ENCODE data around the gene ARHGAP6.
A peak's percentile ranks its signal among the peaks of the same experiment; 100 is the strongest.
"Not testable (repeated sequence)": the region's sequence is repeated elsewhere in the genome, so short reads cannot be mapped to it uniquely, and the experiment has no call there.

ARHGAP6 gene

GRCh38 chrX:11159149-11159548 is 506.6 kb downstream of the ARHGAP6 start:
- no peak for DNase-seq (ENCODE audit: low read depth)

- no peak for DNase-seq (ENCODE audit: low read depth)
Observed at GRCh38 chrX:11151799-11152559, 513.7 kb downstream of the ARHGAP6 start.

GRCh38 chrX:11148401-11148800 is 517.3 kb downstream of the ARHGAP6 start:
- DNase-seq (ENCODE audit: low read depth), result no peak

GRCh38 chrX:11146411-11146810 is 519.3 kb downstream of the ARHGAP6 start:
- no peak for DNase-seq (ENCODE audit: low read depth)

- peak; percentile 74 for DNase-seq (ENCODE audit: low read depth)
Observed at GRCh38 chrX:11143931-11144678, 521.6 kb downstream of the ARHGAP6 start.

GRCh38 chrX:11138498-11139390 is 527.0 kb downstream of the ARHGAP6 start:
- no peak for DNase-seq (ENCODE audit: low read depth)

- peak; percentile 36 for DNase-seq (ENCODE audit: low read depth)
Observed at GRCh38 chrX:11137543-11138139, 528.1 kb downstream of the ARHGAP6 start.

GRCh38 chrX:11135564-11136185 is 530.0 kb downstream of the ARHGAP6 start:
- DNase-seq (ENCODE audit: low read depth), result no peak

- no peak for DNase-seq (ENCODE audit: low read depth)
Observed at GRCh38 chrX:11131146-11131545, 534.6 kb downstream of the ARHGAP6 start.

- DNase-seq (ENCODE audit: low read depth), result no peak
Observed at GRCh38 chrX:11130136-11130535, 535.6 kb downstream of the ARHGAP6 start.

GRCh38 chrX:11129534-11130105 is 536.1 kb downstream of the ARHGAP6 start:
- no peak for DNase-seq (ENCODE audit: low read depth)

GRCh38 chrX:11125060-11125459 is 540.7 kb downstream of the ARHGAP6 start:
- DNase-seq (ENCODE audit: low read depth), result no peak

- DNase-seq (ENCODE audit: low read depth), result no peak
Observed at GRCh38 chrX:11124112-11124511, 541.6 kb downstream of the ARHGAP6 start.

- not testable (repeated sequence) for DNase-seq (ENCODE audit: low read depth)
Observed at GRCh38 chrX:11123087-11123486, 542.6 kb downstream of the ARHGAP6 start.

- DNase-seq (ENCODE audit: low read depth), result no peak
Observed at GRCh38 chrX:11119313-11119943, 546.3 kb downstream of the ARHGAP6 start.

- DNase-seq (ENCODE audit: low read depth), result no peak
Observed at GRCh38 chrX:11117745-11118144, 548.0 kb downstream of the ARHGAP6 start.

- DNase-seq (ENCODE audit: low read depth), result no peak
Observed at GRCh38 chrX:11113731-11114130, 552.0 kb downstream of the ARHGAP6 start.

GRCh38 chrX:11111947-11112346 is 553.8 kb downstream of the ARHGAP6 start:
- DNase-seq (ENCODE audit: low read depth), result no peak

- DNase-seq (ENCODE audit: low read depth), result peak; percentile 41
Observed at GRCh38 chrX:11111037-11111851, 554.5 kb downstream of the ARHGAP6 start, which contains the start of gene HCCS. Gene HCCS (plus strand): TSS chrX:11111332. CDS start chrX:11112061, 729 bp downstream.

- no peak for DNase-seq (ENCODE audit: low read depth)
Observed at GRCh38 chrX:11109968-11110367, 555.8 kb downstream of the ARHGAP6 start.
